ENCODE results near the gene TMEM225B.
"Not testable (repeated sequence)": the region's sequence is repeated elsewhere in the genome, so short reads cannot be mapped to it uniquely, and the experiment has no call there.

Gene TMEM225B

DNA sequence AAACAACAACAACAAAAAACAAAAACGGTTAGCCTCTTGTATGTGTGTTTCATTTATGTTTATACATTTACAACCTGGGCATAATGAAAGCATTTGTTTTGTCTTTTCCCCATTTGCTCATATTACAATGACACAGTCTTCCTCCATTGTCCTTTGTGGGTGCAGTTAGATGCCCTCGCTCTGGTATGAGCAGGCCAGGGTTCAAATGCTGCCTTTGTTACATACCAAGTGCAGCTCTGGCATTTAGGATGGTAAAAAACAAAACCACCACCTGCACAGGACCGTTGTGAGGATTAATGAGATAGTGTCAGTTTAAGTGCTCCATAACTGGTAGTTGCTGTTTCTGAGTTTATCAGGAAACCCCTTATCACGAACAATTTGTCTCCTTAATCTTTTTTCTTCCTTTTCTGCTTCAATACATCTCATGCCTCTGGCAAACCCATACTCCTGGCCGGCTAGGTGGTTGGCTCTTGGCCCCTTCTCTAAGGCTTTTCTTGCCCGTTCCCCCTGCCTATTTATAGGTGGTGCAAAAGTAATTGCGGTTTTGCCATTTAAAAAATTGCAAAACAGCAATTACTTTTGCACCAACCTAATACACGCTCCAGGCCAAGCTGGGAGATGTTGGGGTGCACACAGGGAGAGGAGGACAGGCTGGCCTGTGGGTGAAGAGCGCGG lies 18.6 kb upstream of the TMEM225B start:
- DNase-seq (ENCODE audit: low read depth in 2 of 2), result no peak

DNA sequence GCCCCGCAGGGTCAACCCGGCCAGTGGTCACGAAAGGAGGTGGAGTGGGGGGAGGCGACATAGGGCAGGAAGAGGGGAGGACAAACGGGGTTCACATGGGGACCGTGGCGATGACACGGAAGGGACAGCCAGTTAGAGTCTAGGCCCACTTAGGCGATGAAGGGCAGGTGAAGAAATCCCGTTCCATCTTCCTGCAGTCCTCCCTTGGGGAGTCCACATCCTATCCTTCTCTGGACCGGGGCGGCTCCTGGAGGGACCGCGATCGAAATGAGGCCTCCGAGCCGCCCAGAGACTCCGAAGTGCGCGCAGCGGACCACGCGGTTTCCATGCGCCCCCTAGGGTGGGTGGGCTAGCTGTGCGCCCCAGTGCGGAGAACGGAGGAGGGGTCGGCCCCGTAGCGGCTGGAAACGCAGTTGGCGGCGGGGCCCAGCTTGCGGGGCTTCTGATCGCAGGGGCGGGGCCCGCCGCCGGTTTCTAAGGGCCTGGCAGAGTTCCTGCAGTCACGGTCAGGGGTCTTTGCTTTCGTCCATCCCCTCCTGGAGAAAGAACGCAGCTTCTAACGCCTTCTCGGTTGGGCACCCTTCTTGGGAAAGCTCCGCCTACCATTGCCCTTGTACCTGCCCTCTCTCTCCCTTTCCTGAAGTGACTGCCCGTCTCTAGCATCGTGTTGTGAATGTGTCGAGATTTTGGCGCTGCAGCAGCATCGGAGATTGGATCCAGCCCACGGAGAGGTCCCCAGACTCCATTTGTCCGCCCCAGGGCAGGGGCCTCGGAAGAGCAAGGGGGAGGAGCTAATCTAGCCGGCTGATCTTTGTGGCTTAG lies 17.9 kb upstream of the TMEM225B start:
- peak; percentile 33 to 38 for DNase-seq (ENCODE audit: low read depth in 2 of 2)

DNA sequence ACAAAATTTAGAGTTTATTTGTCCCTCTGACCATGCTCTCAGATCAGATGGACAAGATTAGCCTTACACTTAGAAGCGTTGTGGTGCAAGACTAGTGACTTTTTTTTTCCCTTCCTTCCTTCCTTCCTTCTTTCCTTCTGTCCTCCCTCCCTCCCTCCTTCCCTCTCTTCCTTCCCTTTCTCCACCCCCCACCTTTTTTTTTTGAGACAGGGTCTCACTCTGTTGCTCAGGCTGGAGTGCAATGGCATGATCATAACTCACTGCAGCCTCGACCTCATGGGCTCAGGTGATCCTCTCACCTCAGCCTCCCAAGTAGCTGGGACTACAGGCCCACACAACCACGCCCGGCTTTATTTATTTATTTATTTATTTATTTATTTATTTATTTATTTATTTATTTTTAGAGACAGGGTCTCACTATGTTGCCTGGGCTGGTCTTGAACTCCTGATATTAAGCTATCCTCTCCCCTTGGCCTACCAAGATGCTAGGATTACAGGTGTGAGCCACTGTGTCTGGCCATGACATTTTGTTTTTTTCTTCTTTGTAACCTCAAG lies 17.2 kb upstream of the TMEM225B start:
- not testable (repeated sequence) for DNase-seq (ENCODE audit: low read depth in 2 of 2)

DNA sequence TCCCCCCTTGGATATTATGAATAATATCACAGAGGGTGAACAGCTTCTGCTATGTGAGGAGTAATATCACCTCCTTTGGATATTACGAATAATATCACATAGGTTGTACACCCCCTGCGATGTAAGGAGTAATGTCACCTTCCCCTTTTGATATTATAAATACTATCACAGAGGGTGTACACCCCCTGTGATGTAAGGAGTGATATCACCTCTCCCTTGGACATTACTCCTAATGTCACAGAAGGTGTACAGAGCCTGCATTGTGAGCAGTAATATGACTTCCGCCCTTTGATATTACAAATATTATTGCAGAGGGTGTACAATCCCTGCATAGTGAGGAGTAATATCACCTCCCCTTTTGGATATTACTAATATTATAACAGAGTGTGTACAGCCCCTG lies 9.2 kb upstream of the TMEM225B start:
- DNase-seq (ENCODE audit: low read depth in 2 of 2), result no peak

DNA sequence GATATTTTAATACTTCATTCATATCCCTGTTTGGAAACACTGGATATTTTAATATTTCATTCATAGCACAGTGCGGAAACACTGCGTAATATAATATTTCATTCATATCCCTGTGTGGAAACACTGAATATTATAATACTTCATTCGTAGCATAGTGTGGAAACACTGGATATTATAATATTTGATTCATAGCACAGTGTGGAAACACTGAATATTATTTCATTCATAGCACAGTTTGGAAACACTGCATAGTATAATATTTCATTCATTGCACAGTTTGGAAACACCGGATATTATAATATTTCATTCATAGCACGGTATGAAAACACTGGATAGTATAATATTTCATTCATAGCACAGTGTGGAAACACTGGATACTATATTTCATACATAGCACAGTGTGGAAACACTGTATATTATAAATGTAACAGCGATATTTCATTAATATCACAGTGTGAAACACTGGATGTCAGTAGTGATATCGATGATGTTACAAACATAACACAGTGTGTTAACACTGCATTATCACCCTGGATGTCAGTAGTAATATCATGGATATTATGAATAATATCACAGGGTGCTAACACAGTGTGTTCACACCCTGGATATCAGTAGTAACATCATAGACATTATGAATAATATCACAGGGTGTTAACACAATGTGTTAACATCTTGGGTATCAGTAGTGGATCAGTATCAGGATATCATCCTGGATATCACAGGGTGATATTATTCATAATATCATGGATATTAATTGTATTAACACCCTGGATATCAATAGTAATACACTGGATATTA lies 2.9 kb upstream of the TMEM225B start:
- DNase-seq (ENCODE audit: low read depth in 2 of 2), result no peak

DNA sequence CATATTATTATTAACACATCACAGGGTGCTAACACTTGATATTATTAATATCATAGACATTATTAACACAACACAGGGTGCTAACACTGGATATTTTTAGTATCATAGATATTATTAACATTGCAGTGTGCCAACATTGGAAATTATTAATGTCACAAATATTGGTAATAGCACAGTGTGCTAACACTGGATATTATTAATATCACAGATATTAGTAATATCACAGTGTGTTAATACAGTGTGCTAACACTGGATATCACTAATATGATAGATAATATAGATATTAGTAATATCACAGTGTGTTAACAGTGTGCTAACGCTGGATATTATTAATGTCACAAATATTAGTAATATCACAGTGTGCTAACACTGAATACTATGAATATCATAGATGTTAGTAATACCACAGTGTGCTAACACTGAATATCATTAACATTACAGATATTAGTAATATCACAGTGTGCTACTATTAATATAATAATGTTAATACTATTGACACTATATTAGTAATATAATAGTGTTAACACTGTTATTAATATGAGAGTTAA lies 1.6 kb upstream of the TMEM225B start:
- DNase-seq (ENCODE audit: low read depth in 2 of 2), result no peak

DNA sequence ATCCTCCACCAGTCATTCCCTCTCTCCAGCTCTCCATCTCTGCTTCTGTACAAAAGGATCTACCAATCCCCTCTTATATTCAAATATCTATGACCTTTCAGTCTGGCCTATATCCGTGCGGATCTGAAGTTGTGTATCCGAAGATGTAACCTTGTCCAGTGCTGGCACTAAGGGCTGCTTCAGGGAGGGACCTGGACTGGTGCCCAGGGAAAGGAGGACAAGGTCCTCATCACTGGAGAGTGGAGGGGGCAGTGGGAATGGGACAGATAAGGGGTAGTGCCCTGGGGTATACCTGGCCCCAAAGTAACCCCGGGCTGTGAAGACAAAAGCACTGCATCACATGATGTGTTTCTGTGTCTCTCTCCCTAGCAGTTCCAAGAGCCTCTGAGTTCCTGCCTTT lies 1.8 kb downstream of the TMEM225B start:
- no peak for DNase-seq (ENCODE audit: low read depth in 2 of 2)

DNA sequence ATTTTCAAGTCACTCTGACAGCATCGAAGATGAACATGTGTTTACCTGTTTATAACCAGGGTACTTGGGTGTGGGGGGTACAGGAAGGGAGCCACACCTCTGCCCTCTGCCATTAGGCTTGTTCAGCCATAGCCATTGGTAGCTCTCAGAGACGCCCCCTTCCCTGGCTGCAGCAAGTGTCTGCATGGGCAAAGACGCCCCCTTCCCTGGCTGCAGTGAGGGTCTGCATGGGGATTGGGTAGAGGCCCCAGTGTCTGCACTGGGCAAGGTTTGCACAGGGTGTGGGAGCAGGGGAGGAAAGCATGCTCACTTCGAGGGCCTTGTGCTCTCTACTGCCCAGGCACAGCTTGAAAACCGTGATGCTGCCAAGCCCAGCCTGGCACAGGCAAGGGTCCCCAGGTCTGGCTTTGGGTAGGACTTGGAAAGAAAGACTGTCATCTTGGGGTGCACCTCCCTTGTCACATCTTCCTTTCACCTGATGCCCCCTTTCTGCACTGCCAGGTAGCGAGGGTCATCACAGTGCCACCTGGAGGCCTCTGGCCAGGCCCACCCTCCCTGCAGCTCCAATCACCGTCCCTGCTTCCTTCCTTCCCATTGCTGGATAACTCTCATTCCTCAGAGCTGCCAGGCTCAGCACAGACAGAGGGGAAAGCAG lies 3.7 kb downstream of the TMEM225B start:
- DNase-seq (ENCODE audit: low read depth in 2 of 2), result no peak

DNA sequence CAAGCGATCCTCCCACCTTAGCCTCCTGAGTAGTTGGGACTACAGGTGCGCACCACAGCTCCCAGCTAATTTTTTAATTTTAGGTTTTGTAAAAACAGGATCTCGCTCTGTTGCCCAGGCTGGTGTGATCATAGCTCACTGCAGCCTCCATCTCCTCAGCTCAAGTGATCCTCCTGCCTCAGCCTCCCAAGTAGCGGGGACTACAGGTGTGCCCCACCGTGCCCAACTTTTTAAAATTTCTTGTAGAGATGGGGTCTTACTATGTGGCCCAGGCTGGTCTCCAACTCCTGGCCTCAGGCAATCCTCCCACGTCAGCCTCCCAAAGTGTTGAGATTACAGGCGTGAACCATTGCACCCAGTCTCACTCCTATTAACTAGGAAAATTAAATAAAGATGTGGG lies 7.5 kb downstream of the TMEM225B start:
- DNase-seq (ENCODE audit: low read depth in 2 of 2), result no peak

DNA sequence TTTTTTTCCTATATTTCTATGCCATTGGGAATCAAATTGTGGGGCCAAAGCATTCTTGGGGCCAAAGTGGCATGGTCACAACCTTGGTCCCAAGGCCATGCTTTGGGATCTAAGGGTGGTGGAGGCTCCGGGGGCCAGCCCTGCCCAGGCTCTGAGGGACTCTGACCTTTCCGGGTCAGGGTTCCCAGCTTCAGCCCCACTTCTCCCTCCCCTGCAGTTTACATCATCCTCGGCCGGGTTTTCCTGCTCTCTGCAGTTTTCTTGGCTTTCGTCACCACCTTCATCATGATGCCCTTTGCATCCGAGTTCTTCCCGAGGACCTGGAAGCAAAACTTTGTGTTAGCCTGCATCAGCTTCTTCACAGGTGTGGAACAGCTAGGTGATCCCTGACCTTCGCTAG lies 8.5 kb downstream of the TMEM225B start:
- no peak for DNase-seq (ENCODE audit: low read depth in 2 of 2)

DNA sequence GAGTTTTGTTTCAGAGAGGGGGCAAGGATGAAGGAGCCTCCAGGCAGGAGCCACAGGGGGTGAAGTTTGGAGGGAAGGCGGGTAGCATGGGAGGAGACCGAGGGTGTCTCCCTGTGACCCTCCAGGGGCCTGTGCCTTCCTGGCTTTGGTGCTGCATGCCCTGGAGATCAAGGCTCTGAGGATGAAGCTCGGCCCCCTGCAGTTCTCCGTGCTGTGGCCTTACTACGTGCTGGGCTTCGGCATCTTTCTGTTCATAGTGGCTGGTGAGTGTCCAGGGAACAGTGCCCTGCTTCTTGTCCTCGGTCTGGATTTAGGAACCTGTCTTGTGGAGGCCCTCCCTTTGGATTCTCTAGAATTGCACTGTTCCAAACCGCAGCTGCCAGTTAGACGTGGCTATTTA lies 9.5 kb downstream of the TMEM225B start:
- no peak for DNase-seq (ENCODE audit: low read depth in 2 of 2)

DNA sequence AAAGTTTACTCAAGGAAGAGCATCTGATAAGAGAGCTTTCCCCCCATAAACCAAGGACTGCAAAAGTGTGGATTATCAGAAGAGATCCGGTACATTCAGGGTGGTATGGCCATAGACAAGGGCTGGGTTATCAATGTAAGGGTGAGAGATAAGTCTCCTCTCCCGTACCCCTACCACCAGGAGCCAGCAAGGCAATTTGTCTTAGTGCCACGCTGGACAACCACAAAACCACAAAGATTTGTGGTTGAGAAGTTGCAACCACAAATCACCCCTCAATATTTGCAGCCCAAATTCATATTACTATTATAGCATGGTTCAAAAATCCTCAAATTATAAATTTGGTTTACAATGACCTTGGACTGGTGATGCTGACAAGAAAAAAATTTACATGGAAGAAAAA lies 16.4 kb downstream of the TMEM225B start:
- no peak for DNase-seq (ENCODE audit: low read depth in 2 of 2)

DNA sequence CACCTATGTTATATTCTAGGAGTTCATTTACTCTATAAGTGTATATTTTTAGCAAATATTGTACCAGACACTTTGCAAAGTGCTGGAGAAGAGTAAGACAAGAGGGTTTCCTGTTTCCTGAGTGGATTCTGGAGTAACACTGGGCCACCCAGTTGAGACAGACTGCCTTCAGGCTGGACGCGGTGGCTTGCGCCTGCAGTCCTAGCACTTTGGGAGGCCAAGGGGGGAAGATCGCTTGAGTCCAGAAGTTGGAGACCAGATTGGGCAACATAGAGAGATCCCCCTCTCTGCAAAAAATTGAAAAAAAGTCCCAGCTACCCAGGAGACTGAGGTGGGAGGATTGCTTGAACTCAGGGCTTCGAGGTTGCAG lies 17.9 kb downstream of the TMEM225B start:
- DNase-seq (ENCODE audit: low read depth in 2 of 2), result no peak

DNA sequence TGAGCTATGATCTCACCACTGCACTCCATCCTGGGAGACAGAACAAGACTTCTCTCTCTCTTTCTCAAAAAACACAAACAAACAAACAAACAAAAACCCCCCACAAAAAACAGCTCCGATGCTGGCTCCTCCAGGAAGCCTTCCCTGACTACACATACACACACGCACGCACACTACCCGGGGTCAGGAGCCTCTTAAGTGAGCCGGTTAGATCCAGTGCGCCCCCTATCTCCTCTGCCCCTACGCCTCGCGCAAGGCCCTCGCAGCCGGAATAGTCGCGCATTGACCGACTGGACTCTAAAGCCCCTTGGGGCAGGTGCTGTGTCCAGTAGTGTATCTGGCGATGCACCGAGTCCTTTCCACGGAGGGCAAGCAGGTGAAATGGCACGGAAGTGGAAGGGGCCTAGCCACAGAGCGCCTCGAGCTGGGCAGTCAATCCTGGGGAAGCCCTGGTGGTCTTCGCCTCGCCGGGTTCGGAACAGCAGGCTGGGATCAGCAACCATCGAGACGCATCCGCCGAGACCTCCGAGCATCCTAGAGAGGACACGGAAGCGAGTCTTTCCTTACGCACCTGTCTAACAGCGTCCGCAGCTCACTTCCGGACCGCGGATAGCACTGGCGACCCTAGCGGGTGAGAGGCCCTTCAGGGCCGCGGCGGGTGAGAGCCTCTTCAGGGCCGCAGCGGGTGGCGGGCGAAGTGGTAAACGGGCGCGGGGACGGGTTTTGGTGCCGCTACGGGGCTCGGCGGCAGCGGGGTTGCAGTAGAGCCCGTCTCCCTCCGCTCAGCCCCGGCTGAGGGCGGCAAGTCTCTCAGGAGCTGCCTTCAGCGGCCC lies 18.5 kb downstream of the TMEM225B start, which contains the start of gene ZSCAN25:
Gene ZSCAN25 (plus strand): TSS at position 588 of the 833 bp plus-strand sequence. CDS start 2,661 bp downstream, outside the sequence.
- DNase-seq (ENCODE audit: low read depth in 2 of 2), result peak; percentile 72 to 84

DNA sequence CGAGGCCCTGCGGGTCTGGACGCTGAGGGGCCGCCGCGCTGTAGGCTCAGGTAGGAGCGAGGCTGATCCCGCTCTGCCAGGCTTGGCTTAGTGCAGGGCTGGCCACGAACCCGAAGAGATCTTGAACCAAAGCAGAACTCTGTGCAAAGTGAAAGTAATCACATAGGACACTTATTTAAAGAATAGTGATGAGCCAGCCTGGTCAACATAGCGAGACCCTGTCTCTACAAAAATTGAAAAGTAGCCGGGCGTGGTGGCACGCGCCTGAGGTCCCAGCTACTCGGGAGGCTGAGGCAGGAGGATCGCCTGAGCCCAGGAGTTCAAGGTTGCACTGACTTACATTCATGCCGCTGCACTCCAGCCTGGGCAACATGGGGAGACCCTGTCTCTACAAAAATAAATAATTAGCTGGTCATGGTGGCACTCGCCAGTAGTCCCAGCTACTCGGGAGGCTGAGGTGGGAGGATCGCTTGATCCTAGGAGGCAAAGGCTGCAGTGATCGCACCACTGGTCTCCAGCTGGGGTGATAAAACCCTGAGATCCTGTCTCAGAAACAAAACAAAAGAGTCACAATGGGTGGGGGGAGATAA lies 19.2 kb downstream of the TMEM225B start:
- no peak for DNase-seq (ENCODE audit: low read depth in 2 of 2)

DNA sequence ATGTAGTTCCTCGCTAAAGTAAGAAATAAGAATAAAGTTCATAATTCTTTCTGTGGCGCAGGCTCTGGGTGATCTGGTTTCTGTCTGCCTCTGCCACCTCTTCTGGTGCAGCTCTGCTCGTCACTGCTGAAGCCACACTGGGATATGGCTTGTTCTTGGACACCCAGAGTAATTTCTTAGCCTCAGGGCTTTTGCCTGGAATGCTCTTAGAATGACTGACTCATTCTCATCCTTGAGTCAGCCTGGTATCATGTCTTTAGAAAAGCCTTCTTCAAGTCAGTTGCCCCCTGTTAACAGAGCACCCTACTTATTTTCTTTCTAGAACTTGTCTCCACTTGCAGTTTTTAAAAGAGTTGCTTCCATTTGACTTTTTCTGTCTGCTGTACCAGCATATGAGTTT lies 20.7 kb downstream of the TMEM225B start:
- DNase-seq (ENCODE audit: low read depth in 2 of 2), result no peak

DNA sequence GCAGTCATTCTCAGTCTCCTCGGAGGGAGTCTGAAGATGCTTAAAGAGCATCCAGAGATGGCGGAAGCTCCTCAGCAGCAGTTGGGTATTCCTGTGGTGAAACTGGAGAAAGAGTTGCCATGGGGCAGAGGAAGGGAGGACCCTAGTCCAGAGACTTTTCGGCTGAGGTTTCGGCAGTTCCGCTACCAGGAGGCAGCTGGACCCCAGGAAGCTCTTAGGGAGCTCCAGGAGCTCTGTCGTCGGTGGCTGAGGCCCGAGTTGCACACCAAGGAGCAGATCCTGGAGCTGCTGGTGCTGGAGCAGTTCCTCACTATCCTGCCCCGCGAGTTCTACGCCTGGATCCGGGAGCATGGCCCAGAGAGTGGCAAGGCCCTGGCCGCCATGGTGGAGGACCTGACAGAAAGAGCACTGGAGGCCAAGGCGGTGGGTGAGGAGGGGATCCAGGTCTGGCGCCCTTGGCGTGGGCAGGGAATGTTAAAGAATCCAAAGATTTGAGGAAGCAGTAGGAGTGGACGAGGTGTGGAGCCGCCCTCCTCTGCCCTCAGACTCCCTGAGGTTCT lies 21.6 kb downstream of the TMEM225B start:
- no peak for DNase-seq (ENCODE audit: low read depth in 2 of 2)

DNA sequence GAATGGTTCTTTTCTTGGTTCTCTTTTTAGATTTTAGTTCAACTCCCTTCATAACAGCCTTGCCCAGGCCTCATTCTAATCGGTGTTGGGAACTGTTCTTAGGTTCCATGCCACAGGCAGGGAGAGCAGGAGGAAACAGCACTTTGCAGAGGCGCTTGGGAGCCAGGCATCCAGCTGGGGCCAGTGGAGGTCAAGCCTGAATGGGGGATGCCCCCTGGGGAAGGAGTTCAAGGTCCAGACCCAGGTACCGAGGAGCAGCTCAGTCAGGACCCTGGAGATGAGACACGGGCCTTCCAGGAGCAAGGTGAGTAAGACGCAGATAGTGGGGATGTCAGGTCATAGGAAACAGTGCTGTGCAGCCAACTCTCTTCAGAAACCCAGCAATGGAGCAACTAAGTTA lies 23.2 kb downstream of the TMEM225B start:
- DNase-seq (ENCODE audit: low read depth in 2 of 2), result no peak

DNA sequence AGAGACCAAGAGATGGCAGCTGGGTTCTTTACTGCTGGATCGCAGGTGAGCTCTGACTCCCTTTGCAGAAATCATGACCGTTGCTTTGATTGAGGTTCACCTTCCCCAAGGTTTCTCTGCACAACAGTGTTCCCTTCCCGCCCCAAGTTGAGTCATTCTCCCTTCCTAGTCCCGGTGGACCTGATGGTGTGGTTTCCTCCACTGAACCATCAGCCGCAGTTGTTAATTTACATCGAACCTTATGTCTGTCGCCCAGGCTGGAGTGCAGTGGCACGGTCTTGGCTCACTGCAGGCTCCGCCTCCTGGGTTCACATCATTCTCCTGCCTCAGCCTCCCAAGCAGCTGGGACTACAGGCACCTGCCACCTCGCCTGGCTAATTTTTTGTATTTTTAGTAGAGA lies 24.5 kb downstream of the TMEM225B start:
- DNase-seq (ENCODE audit: low read depth in 2 of 2), result no peak
